Measurements from ENCODE around the gene PUSL1. TPM values are rescaled to one million over a fixed set of nuclear protein-coding genes. Genes with fewer than 3 reads are reported as not detected.

The PUSL1 gene, protein sequence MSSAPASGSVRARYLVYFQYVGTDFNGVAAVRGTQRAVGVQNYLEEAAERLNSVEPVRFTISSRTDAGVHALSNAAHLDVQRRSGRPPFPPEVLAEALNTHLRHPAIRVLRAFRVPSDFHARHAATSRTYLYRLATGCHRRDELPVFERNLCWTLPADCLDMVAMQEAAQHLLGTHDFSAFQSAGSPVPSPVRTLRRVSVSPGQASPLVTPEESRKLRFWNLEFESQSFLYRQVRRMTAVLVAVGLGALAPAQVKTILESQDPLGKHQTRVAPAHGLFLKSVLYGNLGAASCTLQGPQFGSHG
- polyA plus RNA-seq (2011; rRNA removed) (6.2 and 7.4 TPM in 2 replicates), polyA plus RNA-seq (2017; fragmentation: RNase III; extraction: RNeasy Plus Mini Kit Qiagen cat#74134 plus additional on column Dnase treatment) (14.1 to 15.0 TPM (median 14.6 TPM) in 3 replicates), polyA minus RNA-seq (2011; rRNA and poly(A)+ RNA removed) (3.8 and 4.9 TPM in 2 replicates)
- polyA plus RNA-seq (2012; cell fraction: cytosol; rRNA removed) = 27.6 and 39.0 TPM in 2 replicates
- polyA plus RNA-seq (2012; cell fraction: nucleus; rRNA removed) = 28.2 and 47.8 TPM in 2 replicates

DNA sequence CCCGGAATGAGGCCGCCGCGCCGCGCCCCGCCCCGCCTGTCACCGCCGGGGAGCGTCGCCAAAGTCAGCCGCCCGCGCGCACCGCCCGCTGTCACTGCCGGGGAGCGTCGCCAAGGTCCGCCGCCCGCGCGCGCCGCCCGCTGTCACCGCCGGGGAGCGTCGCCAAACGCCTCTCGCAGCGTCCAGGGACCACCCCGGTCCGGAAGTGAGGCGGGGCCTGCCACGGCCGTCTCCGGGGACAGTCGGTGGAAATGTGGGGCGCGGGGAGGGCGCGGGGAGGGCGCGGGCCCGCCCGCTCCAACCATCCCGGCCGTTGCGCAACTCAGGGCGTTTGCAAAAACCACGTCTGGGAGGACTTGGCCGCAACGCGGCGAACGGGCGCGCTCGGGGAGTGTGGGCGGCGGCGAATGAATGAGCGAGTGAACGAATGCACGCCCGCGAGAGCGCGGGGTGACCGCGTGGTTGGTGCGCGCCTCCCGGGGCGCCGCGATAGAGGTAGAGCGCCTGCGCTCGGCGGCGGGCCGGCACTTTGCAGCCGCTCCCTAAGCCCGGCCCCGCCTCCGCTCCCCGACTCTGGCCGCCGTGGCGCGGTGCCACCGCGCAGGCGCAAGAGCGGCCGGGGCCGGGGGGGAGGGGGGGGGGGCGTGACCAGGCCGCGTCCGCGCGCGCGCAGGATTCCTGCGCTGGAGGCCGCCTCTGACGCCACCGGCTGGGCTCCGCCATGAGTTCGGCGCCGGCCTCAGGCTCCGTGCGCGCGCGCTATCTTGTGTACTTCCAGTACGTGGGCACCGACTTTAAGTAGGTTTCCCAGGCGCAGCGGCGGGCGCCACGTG lies at the start of gene PUSL1, which contains the start of gene ACAP3:
PUSL1 (plus strand) TSS at position 675 of the 833 bp plus-strand sequence; CDS start at position 722, 47 bp downstream.
ACAP3 (minus strand) TSS at position 8 of the 833 bp plus-strand sequence. CDS start 115 bp downstream, outside the sequence.
- peak within 1 kb of the TSS; percentile 91 for H3K4me3 ChIP-seq
- H3K4me2 ChIP-seq = peak within 1 kb of the TSS; percentile 96
- DNase-seq (ENCODE audit: low read depth in 1 of 2, low spot score in 1 of 2) (peak; percentile 76 to 92), FAIRE-seq (no peak), ATAC-seq (peak; percentile 49 to 66)
- 13% methylated on average over 3 of the region's 131 CpGs for WGBS (ENCODE audit: missing lambda C conversion rate)
- no peaks in the 10 kb centered on the region for H3K9me3 ChIP-seq
- H3K4me1 ChIP-seq = peaks cover 41% of the 10 kb centered on the region
- peak within 1 kb of the TSS; percentile 93 to 96 for H3K27ac ChIP-seq
- ChIA-PET CTCF (no interaction called here), POLR2A (no interaction called here)
- TF ChIP-seq SMC3 (IDR thresholded peaks at IDR 0.05) (no peak), POLR2AphosphoS2 (conservative IDR thresholded peaks at IDR 0.05; ENCODE audit: low read length) (no peak), HDAC2 (IDR thresholded peaks at IDR 0.05) (no peak), NFE2L2 (conservative IDR thresholded peaks at IDR 0.05; ENCODE audit: low read length) (no peak), EHF (CRISPR knock-in tag; IDR thresholded peaks at IDR 0.05) (no peak), RCOR1 (IDR thresholded peaks at IDR 0.05; ENCODE audit: low read depth, low read length) (no peak), CHD2 (IDR thresholded peaks at IDR 0.05; ENCODE audit: low read length, partially characterized antibody) (peak; percentile 59), CBX8 (IDR thresholded peaks at IDR 0.05) (no peak), JUNB (IDR thresholded peaks at IDR 0.05) (no peak), CTCF (IDR thresholded peaks at IDR 0.05) (no peak), FOXS1 (CRISPR knock-in tag; IDR thresholded peaks at IDR 0.05) (no peak), FOSB (CRISPR knock-in tag; IDR thresholded peaks at IDR 0.05) (no peak), KDM5A (IDR thresholded peaks at IDR 0.05) (no peak), KDM1A (IDR thresholded peaks at IDR 0.05; ENCODE audit: low read depth) (no peak), ZFP36 (IDR thresholded peaks at IDR 0.05; ENCODE audit: borderline replicate concordance, partially characterized antibody) (no peak), MYC (IDR thresholded peaks at IDR 0.05; ENCODE audit: borderline replicate concordance, low read length) (no peak), EP300 (IDR thresholded peaks at IDR 0.05) (no peak), RNF2 (IDR thresholded peaks at IDR 0.05; ENCODE audit: borderline replicate concordance, low read depth) (no peak), NR3C1 (IDR thresholded peaks at IDR 0.05) (no peak), CEBPB (IDR thresholded peaks at IDR 0.05) (peak; percentile 96 to 97), PHF8 (IDR thresholded peaks at IDR 0.05; ENCODE audit: borderline replicate concordance, low read depth) (0 out of 2 replicates have a peak, but pooled peaks have one; percentile 11), MAX (IDR thresholded peaks at IDR 0.05) (peak; percentile 82), RARB (CRISPR knock-in tag; IDR thresholded peaks at IDR 0.05) (no peak), HOXB13 (CRISPR knock-in tag; IDR thresholded peaks at IDR 0.05; ENCODE audit: low read depth) (no peak), JUN (IDR thresholded peaks at IDR 0.05) (peak in 1 of 2 experiments; percentile 20; a peak in 2 of 5 replicates), HOXB5 (CRISPR knock-in tag; IDR thresholded peaks at IDR 0.05) (no peak), BHLHE40 (IDR thresholded peaks at IDR 0.05; ENCODE audit: low read depth, low read length) (no peak), POLR2A (IDR thresholded peaks at IDR 0.05; ENCODE audit: low read length) (peak; percentile 7; the same call in 1 of the 2 replicates), E2F6 (IDR thresholded peaks at IDR 0.05; ENCODE audit: borderline replicate concordance, low read depth) (no peak), TFCP2L1 (CRISPR knock-in tag; IDR thresholded peaks at IDR 0.05) (no peak)
- TF ChIP-seq, protein P1, sequence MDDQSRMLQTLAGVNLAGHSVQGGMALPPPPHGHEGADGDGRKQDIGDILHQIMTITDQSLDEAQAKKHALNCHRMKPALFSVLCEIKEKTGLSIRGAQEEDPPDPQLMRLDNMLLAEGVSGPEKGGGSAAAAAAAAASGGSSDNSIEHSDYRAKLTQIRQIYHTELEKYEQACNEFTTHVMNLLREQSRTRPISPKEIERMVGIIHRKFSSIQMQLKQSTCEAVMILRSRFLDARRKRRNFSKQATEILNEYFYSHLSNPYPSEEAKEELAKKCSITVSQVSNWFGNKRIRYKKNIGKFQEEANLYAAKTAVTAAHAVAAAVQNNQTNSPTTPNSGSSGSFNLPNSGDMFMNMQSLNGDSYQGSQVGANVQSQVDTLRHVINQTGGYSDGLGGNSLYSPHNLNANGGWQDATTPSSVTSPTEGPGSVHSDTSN (IDR thresholded peaks at IDR 0.05) = no peak
- TF ChIP-seq, protein P2, sequence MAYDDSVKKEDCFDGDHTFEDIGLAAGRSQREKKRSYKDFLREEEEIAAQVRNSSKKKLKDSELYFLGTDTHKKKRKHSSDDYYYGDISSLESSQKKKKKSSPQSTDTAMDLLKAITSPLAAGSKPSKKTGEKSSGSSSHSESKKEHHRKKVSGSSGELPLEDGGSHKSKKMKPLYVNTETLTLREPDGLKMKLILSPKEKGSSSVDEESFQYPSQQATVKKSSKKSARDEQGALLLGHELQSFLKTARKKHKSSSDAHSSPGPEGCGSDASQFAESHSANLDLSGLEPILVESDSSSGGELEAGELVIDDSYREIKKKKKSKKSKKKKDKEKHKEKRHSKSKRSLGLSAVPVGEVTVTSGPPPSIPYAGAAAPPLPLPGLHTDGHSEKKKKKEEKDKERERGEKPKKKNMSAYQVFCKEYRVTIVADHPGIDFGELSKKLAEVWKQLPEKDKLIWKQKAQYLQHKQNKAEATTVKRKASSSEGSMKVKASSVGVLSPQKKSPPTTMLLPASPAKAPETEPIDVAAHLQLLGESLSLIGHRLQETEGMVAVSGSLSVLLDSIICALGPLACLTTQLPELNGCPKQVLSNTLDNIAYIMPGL (CRISPR knock-in tag; IDR thresholded peaks at IDR 0.05; ENCODE audit: borderline replicate concordance) = no peak
- TF ChIP-seq, protein P3, sequence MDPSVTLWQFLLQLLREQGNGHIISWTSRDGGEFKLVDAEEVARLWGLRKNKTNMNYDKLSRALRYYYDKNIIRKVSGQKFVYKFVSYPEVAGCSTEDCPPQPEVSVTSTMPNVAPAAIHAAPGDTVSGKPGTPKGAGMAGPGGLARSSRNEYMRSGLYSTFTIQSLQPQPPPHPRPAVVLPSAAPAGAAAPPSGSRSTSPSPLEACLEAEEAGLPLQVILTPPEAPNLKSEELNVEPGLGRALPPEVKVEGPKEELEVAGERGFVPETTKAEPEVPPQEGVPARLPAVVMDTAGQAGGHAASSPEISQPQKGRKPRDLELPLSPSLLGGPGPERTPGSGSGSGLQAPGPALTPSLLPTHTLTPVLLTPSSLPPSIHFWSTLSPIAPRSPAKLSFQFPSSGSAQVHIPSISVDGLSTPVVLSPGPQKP (IDR thresholded peaks at IDR 0.05; ENCODE audit: low read depth, low read length) = no peak
